Loucy (cell line): ENCODE data around the gene DDX24.

ENCODE experiments used
- H2AFZ ChIP-seq: fragments of 200-600 bp; sonication (generic); 2 replicates; pipeline ENCODE4 v1.6.0; 2016; ENCODE audit warnings: antibody characterized with exemption, mild to moderate bottlenecking, low read length, moderate library complexity
- H3F3A ChIP-seq: fragments of 200-600 bp; 2 replicates; pipeline ENCODE4 v1.6.0; 2016; ENCODE audit warnings: antibody characterized with exemption, low read depth, mild to moderate bottlenecking
- H3K27me3 ChIP-seq: fragments of 200-600 bp; sonication (generic); 2 replicates; pipeline ENCODE4 v1.6.1; 2014; ENCODE audit warnings: low read length, mild to moderate bottlenecking; ENCODE audit not compliant: insufficient read depth, poor library complexity, severe bottlenecking
- H3K36me3 ChIP-seq: fragments of 200-600 bp; sonication (generic); 2 replicates; pipeline ENCODE4 v1.6.1; 2016; ENCODE audit warnings: low read length; ENCODE audit not compliant: insufficient read depth
- H3K4me1 ChIP-seq: fragments of 200-600 bp; sonication (generic); 2 replicates; pipeline ENCODE4 v1.5.1; 2014; ENCODE audit warnings: low read length, mild to moderate bottlenecking; ENCODE audit not compliant: insufficient read depth, poor library complexity, severe bottlenecking
- H3K4me2 ChIP-seq: fragments of 200-600 bp; sonication (generic); 2 replicates; pipeline ENCODE4 v1.6.0; 2014; ENCODE audit warnings: antibody characterized with exemption, low read length, low read depth, mild to moderate bottlenecking; ENCODE audit not compliant: poor library complexity, severe bottlenecking
- H3K4me3 ChIP-seq: fragments of 200-600 bp; sonication (generic); 2 replicates; pipeline ENCODE4 v1.5.1; 2014; ENCODE audit warnings: low read length, mild to moderate bottlenecking, mixed read lengths; ENCODE audit not compliant: poor library complexity, severe bottlenecking
- H3K79me2 ChIP-seq: fragments of 200-600 bp; sonication (generic); 2 replicates; pipeline ENCODE4 v1.6.1; 2014; ENCODE audit warnings: low read length; ENCODE audit not compliant: insufficient read depth
- H3K9ac ChIP-seq: fragments of 200-600 bp; sonication (generic); 2 replicates; pipeline ENCODE4 v1.6.0; 2014; ENCODE audit warnings: mild to moderate bottlenecking, low read depth, low read length, moderate library complexity; ENCODE audit not compliant: poor library complexity, severe bottlenecking
- H3K9me2 ChIP-seq: fragments of 200-600 bp; sonication (generic); replicated peaks from 2 replicates; pipeline ENCODE4 v1.6.1; 2016; ENCODE audit warnings: low read depth, low read length, mixed read lengths
- H3K9me3 ChIP-seq: fragments of 200-600 bp; sonication (generic); 2 replicates; pipeline ENCODE4 v1.6.1; 2014; ENCODE audit warnings: mild to moderate bottlenecking, antibody characterized with exemption, low read length, low read depth; ENCODE audit not compliant: insufficient read depth
- H4K20me1 ChIP-seq: fragments of 200-600 bp; sonication (generic); 2 replicates; pipeline ENCODE4 v1.6.0; 2014; ENCODE audit warnings: antibody characterized with exemption, low read length, mild to moderate bottlenecking; ENCODE audit not compliant: insufficient read depth, poor library complexity, severe bottlenecking
- EZH2phosphoT487 ChIP-seq: fragments of 200-600 bp; IDR thresholded peaks from 2 replicates; pipeline ENCODE4 v1.6.1; 2018; ENCODE audit warnings: antibody characterized with exemption, mild to moderate bottlenecking, moderate library complexity, borderline replicate concordance
- TF ChIP-seq, protein P1 (sequence below): fragments of 200-600 bp; sonication (generic); conservative IDR thresholded peaks from 2 replicates; pipeline ENCODE4 v1.5.1; 2014; ENCODE audit warnings: mild to moderate bottlenecking, antibody characterized with exemption, low read length

The DDX24 gene, protein sequence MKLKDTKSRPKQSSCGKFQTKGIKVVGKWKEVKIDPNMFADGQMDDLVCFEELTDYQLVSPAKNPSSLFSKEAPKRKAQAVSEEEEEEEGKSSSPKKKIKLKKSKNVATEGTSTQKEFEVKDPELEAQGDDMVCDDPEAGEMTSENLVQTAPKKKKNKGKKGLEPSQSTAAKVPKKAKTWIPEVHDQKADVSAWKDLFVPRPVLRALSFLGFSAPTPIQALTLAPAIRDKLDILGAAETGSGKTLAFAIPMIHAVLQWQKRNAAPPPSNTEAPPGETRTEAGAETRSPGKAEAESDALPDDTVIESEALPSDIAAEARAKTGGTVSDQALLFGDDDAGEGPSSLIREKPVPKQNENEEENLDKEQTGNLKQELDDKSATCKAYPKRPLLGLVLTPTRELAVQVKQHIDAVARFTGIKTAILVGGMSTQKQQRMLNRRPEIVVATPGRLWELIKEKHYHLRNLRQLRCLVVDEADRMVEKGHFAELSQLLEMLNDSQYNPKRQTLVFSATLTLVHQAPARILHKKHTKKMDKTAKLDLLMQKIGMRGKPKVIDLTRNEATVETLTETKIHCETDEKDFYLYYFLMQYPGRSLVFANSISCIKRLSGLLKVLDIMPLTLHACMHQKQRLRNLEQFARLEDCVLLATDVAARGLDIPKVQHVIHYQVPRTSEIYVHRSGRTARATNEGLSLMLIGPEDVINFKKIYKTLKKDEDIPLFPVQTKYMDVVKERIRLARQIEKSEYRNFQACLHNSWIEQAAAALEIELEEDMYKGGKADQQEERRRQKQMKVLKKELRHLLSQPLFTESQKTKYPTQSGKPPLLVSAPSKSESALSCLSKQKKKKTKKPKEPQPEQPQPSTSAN

DNA sequence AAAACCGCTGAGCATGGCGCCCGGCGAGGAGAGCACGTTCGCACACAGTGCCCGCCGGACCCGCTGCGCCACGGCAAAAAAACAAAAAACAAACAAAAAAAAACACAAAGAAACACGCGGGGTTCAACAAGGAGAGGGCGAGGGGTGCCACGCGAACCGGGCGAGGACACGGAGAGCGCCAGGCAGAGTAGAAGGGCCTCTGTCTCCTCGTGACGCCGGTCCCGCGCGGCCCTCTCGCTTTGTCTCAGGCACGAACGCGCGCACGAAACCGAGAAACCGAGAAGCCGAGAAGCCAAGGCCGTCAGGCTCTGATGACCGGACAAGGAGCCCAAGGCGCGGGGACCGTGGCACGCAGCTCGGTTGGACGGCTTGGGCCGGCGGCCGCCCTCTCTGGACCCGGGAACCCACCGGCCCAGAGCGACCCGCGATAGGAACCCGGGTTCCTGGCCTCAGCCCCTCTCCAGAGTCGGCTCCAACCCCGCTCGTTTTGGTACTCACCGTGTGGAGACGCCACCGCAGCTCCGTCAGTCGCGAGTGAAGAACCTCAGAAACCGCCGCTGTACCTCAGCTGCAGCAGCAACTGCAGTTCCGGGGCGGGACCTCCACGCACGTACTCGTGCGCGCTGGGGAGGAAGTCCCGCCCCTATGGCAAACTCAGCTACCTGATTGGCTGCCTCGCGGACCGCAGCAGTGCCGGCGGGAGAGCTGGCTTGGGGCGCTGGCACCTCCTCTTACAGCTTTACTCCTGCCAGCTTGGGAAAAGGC, at the start of gene DDX24, which contains the start of gene IFI27L1:
Gene DDX24, minus strand, starts transcription at position 582 of the 765 bp plus-strand sequence. CDS start 1,460 bp downstream, outside the sequence.
Gene IFI27L1, plus strand, starts transcription at position 690 of the 765 bp plus-strand sequence. CDS start 15,628 bp downstream, outside the sequence.
- H3K27me3 ChIP-seq: no peaks in the 10 kb centered on the region
- H3K9ac ChIP-seq: peak within 1 kb of the TSS; percentile 96
- H3K36me3 ChIP-seq: no peaks in the 10 kb centered on the region; the same call in 1 of the 2 replicates
- no peaks in the 10 kb centered on the region for H3K9me2 ChIP-seq
- peaks cover 65% of the 10 kb centered on the region for H3K79me2 ChIP-seq
- peak within 1 kb of the TSS; percentile 96 for H2AFZ ChIP-seq
- TF ChIP-seq EZH2phosphoT487: no peak
- TF ChIP-seq, protein P1, sequence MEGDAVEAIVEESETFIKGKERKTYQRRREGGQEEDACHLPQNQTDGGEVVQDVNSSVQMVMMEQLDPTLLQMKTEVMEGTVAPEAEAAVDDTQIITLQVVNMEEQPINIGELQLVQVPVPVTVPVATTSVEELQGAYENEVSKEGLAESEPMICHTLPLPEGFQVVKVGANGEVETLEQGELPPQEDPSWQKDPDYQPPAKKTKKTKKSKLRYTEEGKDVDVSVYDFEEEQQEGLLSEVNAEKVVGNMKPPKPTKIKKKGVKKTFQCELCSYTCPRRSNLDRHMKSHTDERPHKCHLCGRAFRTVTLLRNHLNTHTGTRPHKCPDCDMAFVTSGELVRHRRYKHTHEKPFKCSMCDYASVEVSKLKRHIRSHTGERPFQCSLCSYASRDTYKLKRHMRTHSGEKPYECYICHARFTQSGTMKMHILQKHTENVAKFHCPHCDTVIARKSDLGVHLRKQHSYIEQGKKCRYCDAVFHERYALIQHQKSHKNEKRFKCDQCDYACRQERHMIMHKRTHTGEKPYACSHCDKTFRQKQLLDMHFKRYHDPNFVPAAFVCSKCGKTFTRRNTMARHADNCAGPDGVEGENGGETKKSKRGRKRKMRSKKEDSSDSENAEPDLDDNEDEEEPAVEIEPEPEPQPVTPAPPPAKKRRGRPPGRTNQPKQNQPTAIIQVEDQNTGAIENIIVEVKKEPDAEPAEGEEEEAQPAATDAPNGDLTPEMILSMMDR: no peak
- H3K4me1 ChIP-seq: peaks cover 42% of the 10 kb centered on the region
- peak within 1 kb of the TSS; percentile 88 for H3K4me3 ChIP-seq
- H3F3A ChIP-seq: no peaks in the 10 kb centered on the region
- 0 out of 2 replicates have a peak, but pooled peaks cover 1% of the 10 kb centered on the region for H3K9me3 ChIP-seq
- peak within 1 kb of the TSS; percentile 85 for H3K4me2 ChIP-seq
- peaks cover 44% of the 10 kb centered on the region for H4K20me1 ChIP-seq

DNA sequence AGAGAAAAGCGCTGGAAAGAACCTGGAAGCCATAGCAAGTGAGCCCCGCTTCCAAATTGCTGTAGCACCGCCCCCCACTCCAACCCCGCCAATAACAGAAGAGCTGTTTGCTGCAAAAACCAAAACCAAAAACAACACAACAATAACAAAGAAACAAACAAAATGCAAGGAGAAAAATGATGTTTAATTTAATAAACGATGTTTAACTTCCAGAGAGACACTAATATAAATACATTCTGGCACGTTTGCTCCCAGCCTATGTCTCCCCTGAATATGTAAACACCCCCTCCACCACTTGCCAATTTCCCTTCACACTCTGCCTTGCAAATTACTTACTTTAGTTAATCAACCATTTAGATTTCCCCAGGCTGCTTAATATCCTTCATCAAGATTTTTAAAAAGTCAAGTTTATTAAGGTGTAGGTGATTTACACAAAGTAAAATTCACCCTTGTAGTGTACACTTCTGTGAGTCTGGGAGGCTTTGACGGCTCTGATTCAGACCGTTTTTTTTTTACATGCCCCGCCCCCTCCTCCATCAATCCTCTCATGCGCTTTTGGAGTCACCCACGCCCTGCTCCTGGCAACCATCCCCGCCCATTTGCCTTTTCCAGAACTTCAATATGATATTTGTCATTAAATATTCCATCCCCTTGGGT, 48.9 kb upstream of the DDX24 start:
- H4K20me1 ChIP-seq: no peaks in the 10 kb centered on the region
- peaks cover 5% of the 10 kb centered on the region for H3K4me1 ChIP-seq
- no peaks in the 10 kb centered on the region for H3K9me2 ChIP-seq
- TF ChIP-seq, protein P1: no peak
- no peak for TF ChIP-seq EZH2phosphoT487
- H3K27me3 ChIP-seq: no peaks in the 10 kb centered on the region
- H3K4me3 ChIP-seq: peak overlapping the region; percentile 77
- peak overlapping the region; percentile 65 for H3K9ac ChIP-seq
- H3F3A ChIP-seq: no peaks in the 10 kb centered on the region
- peak overlapping the region; percentile 87 for H3K4me2 ChIP-seq
- no peaks in the 10 kb centered on the region for H3K9me3 ChIP-seq
- H2AFZ ChIP-seq: peak overlapping the region; percentile 97
- no peaks in the 10 kb centered on the region for H3K79me2 ChIP-seq
- H3K36me3 ChIP-seq: no peaks in the 10 kb centered on the region
